H1 (cell line): ENCODE data around the gene PPP1R18. TPM values are rescaled to one million over a fixed set of nuclear protein-coding genes. Genes with fewer than 3 reads are reported as not detected.
A peak's percentile ranks its signal among the peaks of the same experiment; 100 is the strongest.

Experiments
- CTCF ChIA-PET: fragments of 300-600 bp; sonication (Branson Sonifier 250); formaldehyde crosslinking; loops from one replicate; lab custom pipeline; 2021; ENCODE audit not compliant: partially characterized antibody; lab: Charles Lee
- POLR2A ChIA-PET: fragments of 300-600 bp; sonication (Branson Sonifier 250); formaldehyde crosslinking; loops from one replicate; lab custom pipeline; 2021; ENCODE audit warnings: inconsistent platforms; ENCODE audit not compliant: partially characterized antibody; lab: Charles Lee
- DNase-seq, 2 experiments: peaks; one replicate each; pipeline versions ENCODE4 v3.0.0 to v3.0.0-alpha.2; 2010 to 2022; ENCODE audit warnings: low spot score in 2 of 2, low read depth in 1 of 2, mixed read lengths in 1 of 2
- FAIRE-seq: peaks from 2 replicates; lab custom pipeline; 2011; peaks lifted over from hg19 to GRCh38; lab: Jason Lieb, UNC
- H2AFZ ChIP-seq: 2 replicates; pipeline ENCODE4 v1.8.1; 2012; ENCODE audit warnings: low read length, inconsistent platforms
- H2AK5ac ChIP-seq: 2 replicates; pipeline ENCODE4 v1.6.1; 2013; ENCODE audit warnings: low read depth, low read length
- H2BK120ac ChIP-seq: replicated peaks from 2 replicates; pipeline ENCODE3; 2013; ENCODE audit warnings: low read depth, low read length, inconsistent platforms
- H2BK12ac ChIP-seq: 2 replicates; pipeline ENCODE4 v1.6.1; 2013; ENCODE audit warnings: low read depth, low read length
- H2BK15ac ChIP-seq: 2 replicates; pipeline ENCODE4 v1.6.1; 2013; ENCODE audit warnings: low read length
- H2BK20ac ChIP-seq: 2 replicates; pipeline ENCODE4 v1.6.1; 2013; ENCODE audit warnings: low read length
- H2BK5ac ChIP-seq: 2 replicates; pipeline ENCODE4 v1.6.1; 2013; ENCODE audit warnings: low read depth, low read length
- H3K14ac ChIP-seq: 2 replicates; pipeline ENCODE4 v1.6.1; 2013; ENCODE audit warnings: inconsistent platforms; ENCODE audit not compliant: insufficient read length
- H3K18ac ChIP-seq: 2 replicates; pipeline ENCODE4 v1.6.1; 2013; ENCODE audit warnings: low read length; ENCODE audit errors: extremely low read depth
- H3K23ac ChIP-seq: 2 replicates; pipeline ENCODE4 v1.6.1; 2013; ENCODE audit warnings: inconsistent platforms; ENCODE audit not compliant: insufficient read length
- H3K23me2 ChIP-seq: 2 replicates; pipeline ENCODE4 v1.6.1; 2013; ENCODE audit warnings: low read depth, low read length
- H3K27ac ChIP-seq: 2 replicates; pipeline ENCODE4 v1.6.1; 2011; ENCODE audit warnings: low read depth, low read length, inconsistent platforms
- H3K27me3 ChIP-seq, 4 experiments: replicated peaks in 1 of 4; 1 replicate in 1 of 4; 2 replicates in 3 of 4; pipeline versions ENCODE4 v1.6.1 to v1.8.1; 2011 to 2013; ENCODE audit warnings: low read length in 3 of 4, mild to moderate bottlenecking in 3 of 4, inconsistent platforms in 2 of 4, mixed read lengths in 2 of 4, moderate library complexity in 1 of 4; ENCODE audit not compliant: control insufficient read depth in 3 of 4, insufficient read depth in 3 of 4; ENCODE audit errors: extremely low read depth in 1 of 4
- H3K36me3 ChIP-seq, 4 experiments: 2 replicates each; pipeline versions ENCODE4 v1.6.1 to v1.8.1; 2011 to 2013; ENCODE audit warnings: mild to moderate bottlenecking in 4 of 4, low read length in 3 of 4, moderate library complexity in 2 of 4, control low read depth in 1 of 4, inconsistent platforms in 1 of 4; ENCODE audit not compliant: insufficient read depth in 4 of 4, control insufficient read depth in 2 of 4
- H3K4ac ChIP-seq: replicated peaks from 2 replicates; pipeline ENCODE3; 2013; ENCODE audit warnings: low read length, low read depth, mixed read lengths, inconsistent platforms; ENCODE audit not compliant: insufficient read length
- H3K4me1 ChIP-seq, 4 experiments: replicated peaks in 1 of 4; 1 replicate in 1 of 4; 2 replicates in 3 of 4; pipeline versions ENCODE4 v1.6.1 to v1.8.1; 2011 to 2013; ENCODE audit warnings: low read length in 3 of 4, inconsistent platforms in 2 of 4, mixed read lengths in 1 of 4; ENCODE audit not compliant: insufficient read depth in 4 of 4, control insufficient read depth in 3 of 4
- H3K4me2 ChIP-seq, 2 experiments: 2 replicates each; pipeline versions ENCODE4 v1.6.1 to v1.8.1; 2011 to 2013; ENCODE audit warnings: low read depth in 2 of 2, low read length in 2 of 2, control low read depth in 1 of 2, inconsistent platforms in 1 of 2, mild to moderate bottlenecking in 1 of 2; ENCODE audit not compliant: insufficient read depth in 1 of 2
- H3K4me3 ChIP-seq, 4 experiments: fragments of 200-600, 300-600 bp in 1 of 4; sonication (generic), shearing (Covaris generic), sonication (Bioruptor Twin) in 1 of 4; 2 replicates each; pipeline versions ENCODE4 v1.5.1 to v1.8.1; 2011 to 2016; ENCODE audit warnings: low read length in 4 of 4, low read depth in 3 of 4, control low read depth in 2 of 4, inconsistent platforms in 2 of 4, mild to moderate bottlenecking in 2 of 4, mixed read lengths in 1 of 4, moderate library complexity in 1 of 4; ENCODE audit not compliant: insufficient read depth in 2 of 4; ENCODE audit errors: extremely low read depth in 1 of 4
- H3K56ac ChIP-seq: replicated peaks from 2 replicates; pipeline ENCODE3; 2013; ENCODE audit warnings: low read depth, mild to moderate bottlenecking, mixed read lengths, low read length, inconsistent platforms; ENCODE audit not compliant: insufficient read length
- H3K79me1 ChIP-seq: 2 replicates; pipeline ENCODE4 v1.6.1; 2013; ENCODE audit warnings: low read depth, low read length, control low read depth
- H3K79me2 ChIP-seq, 2 experiments: 2 replicates each; pipeline versions ENCODE4 v1.6.1 to v1.8.1; 2012 to 2013; ENCODE audit warnings: low read length in 2 of 2, mild to moderate bottlenecking in 2 of 2, inconsistent platforms in 1 of 2; ENCODE audit not compliant: insufficient read depth in 2 of 2, control insufficient read depth in 1 of 2
- H3K9ac ChIP-seq, 4 experiments: replicated peaks in 1 of 4; 1 replicate in 1 of 4; 2 replicates in 3 of 4; pipeline versions ENCODE4 v1.6.1 to v1.8.1; 2011 to 2013; ENCODE audit warnings: low read depth in 3 of 4, low read length in 3 of 4, control low read depth in 2 of 4, mild to moderate bottlenecking in 2 of 4, moderate library complexity in 2 of 4, inconsistent platforms in 1 of 4; ENCODE audit errors: extremely low read depth in 1 of 4
- H3K9me3 ChIP-seq, 2 experiments: 2 replicates each; pipeline versions ENCODE4 v1.6.1 to v1.8.1; 2012 to 2013; ENCODE audit warnings: mild to moderate bottlenecking in 2 of 2, moderate library complexity in 2 of 2, control low read depth in 1 of 2, inconsistent platforms in 1 of 2, low read depth in 1 of 2, low read length in 1 of 2, mixed read lengths in 1 of 2; ENCODE audit not compliant: insufficient read depth in 2 of 2
- H4K20me1 ChIP-seq, 2 experiments: replicated peaks in 1 of 2; 2 replicates each; pipeline versions ENCODE3 to v1.8.1; 2011 to 2013; ENCODE audit warnings: inconsistent platforms in 2 of 2, low read length in 2 of 2, mild to moderate bottlenecking in 1 of 2; ENCODE audit not compliant: insufficient read depth in 2 of 2, control insufficient read depth in 1 of 2
- H4K5ac ChIP-seq: 2 replicates; pipeline ENCODE4 v1.6.1; 2013; ENCODE audit warnings: low read length, low read depth, mixed read lengths, inconsistent platforms; ENCODE audit not compliant: insufficient read length
- H4K8ac ChIP-seq: 2 replicates; pipeline ENCODE4 v1.8.0; 2013; ENCODE audit warnings: mild to moderate bottlenecking, moderate library complexity, low read length, inconsistent platforms; ENCODE audit not compliant: insufficient read depth; ENCODE audit errors: extremely low read depth
- H4K91ac ChIP-seq: replicated peaks from 2 replicates; pipeline ENCODE3; 2013; ENCODE audit warnings: low read length, mixed read lengths, inconsistent platforms; ENCODE audit not compliant: insufficient read length
- CHD1 ChIP-seq: IDR thresholded peaks from 2 replicates; pipeline ENCODE4 v1.6.1; 2012; ENCODE audit warnings: low read depth, low read length, improper control_type of control experiment
- EP300 ChIP-seq, 2 experiments: IDR thresholded peaks; 1 replicate in 1 of 2; 2 replicates in 1 of 2; pipeline ENCODE4 v1.6.1; 2011 to 2012; ENCODE audit warnings: low read depth in 2 of 2, low read length in 2 of 2, mild to moderate bottlenecking in 2 of 2, borderline replicate concordance in 1 of 2, inconsistent platforms in 1 of 2, moderate library complexity in 1 of 2
- GTF2F1 ChIP-seq: IDR thresholded peaks from 2 replicates; pipeline ENCODE4 v1.6.1; 2012; ENCODE audit warnings: low read depth, low read length, improper control_type of control experiment, borderline replicate concordance
- HDAC2 ChIP-seq, 2 experiments: fragments of 300-600 bp in 1 of 2; sonication (generic) in 1 of 2; IDR thresholded peaks; 2 replicates each; pipeline ENCODE4 v1.6.1; 2011 to 2012; ENCODE audit warnings: low read depth in 2 of 2, low read length in 2 of 2, mild to moderate bottlenecking in 2 of 2, moderate library complexity in 2 of 2, borderline replicate concordance in 1 of 2, inconsistent platforms in 1 of 2
- JUN ChIP-seq: IDR thresholded peaks from 2 replicates; pipeline ENCODE4 v1.6.1; 2011; ENCODE audit warnings: low read depth, mild to moderate bottlenecking, improper control_type of control experiment, low read length
- KDM4A ChIP-seq: IDR thresholded peaks from one replicate; pipeline ENCODE4 v1.7.1; 2012; ENCODE audit warnings: low read depth, mild to moderate bottlenecking, moderate library complexity, low read length, inconsistent platforms; ENCODE audit not compliant: severe bottlenecking
- SP4 ChIP-seq: IDR thresholded peaks from 2 replicates; pipeline ENCODE4 v1.6.1; 2012; ENCODE audit warnings: low read length, inconsistent platforms
- USF2 ChIP-seq: IDR thresholded peaks from 2 replicates; pipeline ENCODE4 v1.6.1; 2011; ENCODE audit warnings: low read length, improper control_type of control experiment
- ZNF274 ChIP-seq: IDR thresholded peaks from 2 replicates; pipeline ENCODE4 v1.7.0; 2012; ENCODE audit warnings: low read length, borderline replicate concordance; ENCODE audit errors: extremely low read depth
- WGBS, 2 experiments: shearing (Covaris generic) in 1 of 2; methylation state at CpG; one replicate each; pipeline versions ENCODE4 v1.1.6 to v1.1.7; 2013 to 2015; ENCODE audit warnings: low lambda C conversion rate in 2 of 2, mixed read lengths in 2 of 2, inconsistent platforms in 1 of 2, low coverage in 1 of 2, missing lambda C conversion rate in 1 of 2; ENCODE audit not compliant: insufficient replicate concordance in 2 of 2, insufficient coverage in 1 of 2, insufficient read length in 1 of 2; ENCODE audit errors: extremely low coverage in 1 of 2, missing lambda C conversion rate in 1 of 2; 5-methylcytosine and 5-hydroxymethylcytosine counted together
- polyA plus RNA-seq, 7 experiments: library from polyadenylated mRNA; depleted of rRNA in 3 of 7; stranded (reverse) in 5 of 7; unstranded in 2 of 7; fragments of >200 nt in 5 of 7; fragments of 200-250 nt in 2 of 7; gene quantifications; 1 replicate in 5 of 7; 2 replicates in 1 of 7; 4 replicates in 1 of 7; pipeline versions ENCODE4 v1.2.1 to v1.2.3, GENCODE V29; 2011 to 2013; ENCODE audit warnings: missing spikeins in 2 of 7, mixed read lengths in 2 of 7
- total RNA-seq: library from RNA; stranded (reverse); fragmentation: NEBNext Ultra II Directional; extraction: Animal tissue kit (Norgen Biotek cat#: 25700); gene quantifications from 2 replicates; pipeline ENCODE4 v1.2.1, GENCODE V29; 2021

Gene PPP1R18
- total and polyA plus RNA-seq, 2 of the 8 experiments (the other 6 are each of a cell fraction or from before 2014, with no cell fraction given) = 25.1 to 29.1 TPM

- H3K23me2 ChIP-seq = peaks cover 2% of the 10 kb centered on the region; the same call in 1 of the 2 replicates
- no peak overlapping the region for H4K91ac ChIP-seq
- peaks cover 0 to 7% of the 10 kb centered on the region in 2 experiments; a peak in 1 of 4 replicates for H3K79me2 ChIP-seq
- no peaks in the 10 kb centered on the region for H3K27me3 ChIP-seq
- no peak overlapping the region for H2BK12ac ChIP-seq
- H3K18ac ChIP-seq = no peak overlapping the region; the same call in 1 of the 2 replicates
- no peak overlapping the region for H3K56ac ChIP-seq
- no peaks in the 10 kb centered on the region; the same call in 1 of the 2 replicates for H3K79me1 ChIP-seq
- peak overlapping the region; percentile 81 for H4K8ac ChIP-seq
- no peak overlapping the region for H2BK15ac ChIP-seq
- no peaks in the 10 kb centered on the region; a peak in 2 of 8 replicates for H3K36me3 ChIP-seq
- no peak overlapping the region for H2BK5ac ChIP-seq
- no peak overlapping the region for H2BK20ac ChIP-seq
- no peak overlapping the region for H3K4ac ChIP-seq
- WGBS, 2 experiments = 23% methylated on average over 21 of the region's 31 CpGs; no CpG with 5 or more reads in 1 of the 2 experiments
- peaks cover 7 to 17% (median 12%) of the 10 kb centered on the region in 4 experiments for H3K4me1 ChIP-seq
- ChIA-PET POLR2A (interaction anchor here (0.9 to 18.7 kb wide), 10 partner anchors 12 to 81 kb away, joined by 3 to 388 read pairs (median 4); partner anchors contain the start of genes MDC1, MRPS18B, NRM and TUBB), CTCF (interaction anchor here (0.5 to 11.0 kb wide), 33 partner anchors 9 to 446 kb away, joined by 3 to 147 read pairs (median 4); partner anchors contain the start of genes FLOT1, MDC1, NRM and TUBB)
- H2AK5ac ChIP-seq = no peak overlapping the region
- DNase-seq = peak in 1 of 2 experiments; percentile 98
- H2AFZ ChIP-seq = no peak overlapping the region
- FAIRE-seq = no peak
- H3K4me2 ChIP-seq = peak overlapping the region; percentile 1 to 61; a peak in 3 of 4 replicates
- no peak overlapping the region for H3K23ac ChIP-seq
- H4K5ac ChIP-seq = peak overlapping the region; percentile 64
- H3K9ac ChIP-seq = peak overlapping the region in 2 of 4 experiments; percentile 1 to 5; a peak in 1 of 7 replicates
- no peak overlapping the region for H3K27ac ChIP-seq
- peaks cover 0 to 9% of the 10 kb centered on the region in 2 experiments for H4K20me1 ChIP-seq
- H3K4me3 ChIP-seq = peak overlapping the region in 1 of 4 experiments; percentile 50; a peak in 4 of 8 replicates
- no peaks in the 10 kb centered on the region for H3K9me3 ChIP-seq
- no peak overlapping the region for H3K14ac ChIP-seq
- H2BK120ac ChIP-seq = no peak overlapping the region
- TF ChIP-seq ZNF274 = no peak
- TF ChIP-seq KDM4A = no peak
- peak in 1 of 2 experiments; percentile 84; a peak in 1 of 4 replicates for TF ChIP-seq HDAC2 (IDR thresholded peaks at IDR 0.05; ENCODE audit: borderline replicate concordance in 1 of 2, low read depth in 2 of 2, low read length in 2 of 2)
- no peak for TF ChIP-seq CHD1
- no peak; a peak in 1 of 3 replicates for TF ChIP-seq EP300 (IDR thresholded peaks at IDR 0.05; ENCODE audit: borderline replicate concordance in 1 of 2, low read depth in 2 of 2, low read length in 2 of 2)
- no peak for TF ChIP-seq SP4
- 0 out of 2 replicates have a peak, but pooled peaks have one; percentile 11 for TF ChIP-seq USF2
- no peak for TF ChIP-seq GTF2F1
- peak; percentile 23; the same call in 1 of the 2 replicates for TF ChIP-seq JUN
These were observed 7.3 kb downstream of the PPP1R18 start for GRCh38 chr6:30678964-30679726.
